IMR-90 (cell line): ENCODE measurements around the gene RPS3A. TPM values are rescaled to one million over a fixed set of nuclear protein-coding genes. Genes with fewer than 3 reads are reported as not detected.
A peak's percentile ranks its signal among the peaks of the same experiment; 100 is the strongest.

Source experiments
- ATAC-seq: fragments of 200-7000 bp; cut with Tn5 transposase; 2 replicates; pipeline ENCODE4 v1.9.1; 2020; ENCODE audit warnings: low read depth, mild to moderate bottlenecking, moderate library complexity
- BruUV-seq: library from RNA; stranded (reverse); fragments of 400-500 nt; replicated peaks from 2 replicates; lab custom pipeline; 2021; lab: Mats Ljungman, UMichigan
- CTCF ChIA-PET: fragments of 300-600 bp; formaldehyde crosslinking; extraction: SDS; loops from one replicate; lab custom pipeline; 2021; ENCODE audit warnings: antibody characterized with exemption; lab: Yijun Ruan, JAX
- POLR2A ChIA-PET: fragments of 300-600 bp; sonication (Branson Sonifier 250); formaldehyde crosslinking; loops from one replicate; lab custom pipeline; 2022; ENCODE audit warnings: antibody characterized with exemption; ENCODE audit not compliant: unreplicated experiment; lab: Charles Lee
- DNase-seq: peaks from one replicate; pipeline ENCODE4 v3.0.0; 2013
- H2AFZ ChIP-seq: replicated peaks from 2 replicates; pipeline ENCODE3; 2013; ENCODE audit warnings: low read length, mild to moderate bottlenecking; ENCODE audit not compliant: poor library complexity
- H2AK5ac ChIP-seq: 2 replicates; pipeline ENCODE4 v1.6.1; 2013; ENCODE audit warnings: low read depth, low read length, inconsistent platforms
- H2AK9ac ChIP-seq: replicated peaks from 2 replicates; pipeline ENCODE3; 2013; ENCODE audit warnings: mild to moderate bottlenecking, low read depth, low read length, moderate library complexity; ENCODE audit not compliant: poor library complexity
- H2BK120ac ChIP-seq: 2 replicates; pipeline ENCODE4 v1.6.1; 2013; ENCODE audit warnings: low read depth, low read length, inconsistent platforms
- H2BK15ac ChIP-seq: 3 replicates; pipeline ENCODE4 v1.6.1; 2013; ENCODE audit warnings: low read depth, low read length, inconsistent platforms
- H2BK20ac ChIP-seq: 2 replicates; pipeline ENCODE4 v1.6.1; 2013; ENCODE audit warnings: low read depth, mild to moderate bottlenecking, inconsistent platforms, low read length, moderate library complexity
- H2BK5ac ChIP-seq: 2 replicates; pipeline ENCODE4 v1.6.1; 2013; ENCODE audit warnings: mild to moderate bottlenecking, low read depth, low read length, inconsistent platforms; ENCODE audit not compliant: poor library complexity, severe bottlenecking
- H3K14ac ChIP-seq: replicated peaks from 2 replicates; pipeline ENCODE4 v1.6.1; 2013; ENCODE audit warnings: low read depth, low read length, inconsistent platforms
- H3K18ac ChIP-seq: 2 replicates; pipeline ENCODE4 v1.6.1; 2013; ENCODE audit warnings: low read depth, low read length, control low read depth
- H3K23ac ChIP-seq: 2 replicates; pipeline ENCODE4 v1.6.1; 2013; ENCODE audit warnings: low read depth, low read length, inconsistent platforms
- H3K27ac ChIP-seq: 2 replicates; pipeline ENCODE4 v1.5.1; 2013; ENCODE audit warnings: mild to moderate bottlenecking, control low read depth, low read length; ENCODE audit not compliant: insufficient read depth
- H3K27me3 ChIP-seq: 2 replicates; pipeline ENCODE4 v1.6.1; 2013; ENCODE audit warnings: low read length; ENCODE audit not compliant: control insufficient read depth, insufficient read depth
- H3K36me3 ChIP-seq: 2 replicates; pipeline ENCODE4 v1.6.1; 2013; ENCODE audit warnings: low read length, mixed read lengths; ENCODE audit not compliant: control insufficient read depth, insufficient read depth
- H3K4ac ChIP-seq: 2 replicates; pipeline ENCODE4 v1.6.1; 2013; ENCODE audit warnings: low read depth, low read length, inconsistent platforms
- H3K4me1 ChIP-seq: 2 replicates; pipeline ENCODE4 v1.6.1; 2013; ENCODE audit warnings: low read length, mixed read lengths; ENCODE audit not compliant: control insufficient read depth, insufficient read depth
- H3K4me2 ChIP-seq: 2 replicates; pipeline ENCODE4 v1.6.1; 2013; ENCODE audit warnings: low read depth, mild to moderate bottlenecking, control low read depth, low read length, moderate library complexity
- H3K4me3 ChIP-seq: 2 replicates; pipeline ENCODE4 v1.5.1; 2013; ENCODE audit warnings: low read depth, mild to moderate bottlenecking, control low read depth, low read length, moderate library complexity; ENCODE audit not compliant: insufficient read depth
- H3K56ac ChIP-seq: 2 replicates; pipeline ENCODE4 v1.6.1; 2013; ENCODE audit warnings: low read length, inconsistent platforms; ENCODE audit not compliant: insufficient read depth; ENCODE audit errors: extremely low read depth
- H3K79me1 ChIP-seq, 2 experiments: 2 replicates each; pipeline ENCODE4 v1.6.1; 2013; ENCODE audit warnings: low read length in 2 of 2, inconsistent platforms in 1 of 2, low read depth in 1 of 2
- H3K9ac ChIP-seq: 2 replicates; pipeline ENCODE4 v1.6.1; 2013; ENCODE audit warnings: low read depth, low read length, control low read depth
- H3K9me1 ChIP-seq: 2 replicates; pipeline ENCODE4 v1.6.1; 2013; ENCODE audit warnings: low read length, inconsistent platforms; ENCODE audit not compliant: insufficient read depth
- H3K9me3 ChIP-seq: 2 replicates; pipeline ENCODE4 v1.6.1; 2013; ENCODE audit warnings: low read length; ENCODE audit not compliant: control insufficient read depth, insufficient read depth
- H4K20me1 ChIP-seq: 2 replicates; pipeline ENCODE4 v1.6.1; 2013; ENCODE audit warnings: low read length, inconsistent platforms; ENCODE audit not compliant: insufficient read depth
- H4K5ac ChIP-seq: 2 replicates; pipeline ENCODE4 v1.6.1; 2013; ENCODE audit warnings: mild to moderate bottlenecking, low read depth, low read length, control low read depth
- H4K8ac ChIP-seq, 2 experiments: 2 replicates each; pipeline ENCODE4 v1.6.1; 2013; ENCODE audit warnings: low read depth in 2 of 2, low read length in 2 of 2, control low read depth in 1 of 2, inconsistent platforms in 1 of 2
- H4K91ac ChIP-seq: 2 replicates; pipeline ENCODE4 v1.6.1; 2013; ENCODE audit warnings: low read depth, low read length, inconsistent platforms; ENCODE audit not compliant: insufficient read depth
- BHLHE40 ChIP-seq: fragments of 150-350 bp; IDR thresholded peaks from 2 replicates; pipeline ENCODE4 v1.6.1; 2016; ENCODE audit warnings: mild to moderate bottlenecking, low read depth, low read length
- CEBPB ChIP-seq: IDR thresholded peaks from 2 replicates; pipeline ENCODE4 v1.6.1; 2012; ENCODE audit warnings: low read depth, low read length, improper control_type of control experiment
- CHD1 ChIP-seq: IDR thresholded peaks from 2 replicates; pipeline ENCODE4 v1.6.1; 2012; ENCODE audit warnings: low read depth, low read length, improper control_type of control experiment
- FOS ChIP-seq: fragments of 150-350 bp; IDR thresholded peaks from 2 replicates; pipeline ENCODE4 v1.6.1; 2016; ENCODE audit warnings: low read depth, low read length
- MAFK ChIP-seq: IDR thresholded peaks from 2 replicates; pipeline ENCODE4 v1.6.1; 2012; ENCODE audit warnings: low read depth, low read length, improper control_type of control experiment
- MAZ ChIP-seq: IDR thresholded peaks from 2 replicates; pipeline ENCODE4 v1.6.1; 2012; ENCODE audit warnings: low read depth, mild to moderate bottlenecking, low read length, improper control_type of control experiment, moderate library complexity, borderline replicate concordance
- MXI1 ChIP-seq: IDR thresholded peaks from 2 replicates; pipeline ENCODE4 v1.6.1; 2012; ENCODE audit warnings: low read depth, mild to moderate bottlenecking, low read length, moderate library complexity, borderline replicate concordance
- POLR2A ChIP-seq: IDR thresholded peaks from 2 replicates; pipeline ENCODE4 v1.6.1; 2012; ENCODE audit warnings: mild to moderate bottlenecking, low read depth, low read length
- RAD21 ChIP-seq: IDR thresholded peaks from 2 replicates; pipeline ENCODE4 v1.6.1; 2012; ENCODE audit warnings: low read length, improper control_type of control experiment
- RFX5 ChIP-seq: IDR thresholded peaks from 2 replicates; pipeline ENCODE4 v1.8.0; 2012; ENCODE audit warnings: low read depth, mild to moderate bottlenecking, low read length, moderate library complexity
- SMC3 ChIP-seq: fragments of 150-350 bp; IDR thresholded peaks from 2 replicates; pipeline ENCODE4 v1.6.1; 2016; ENCODE audit warnings: low read depth, mild to moderate bottlenecking, antibody characterized with exemption, low read length, moderate library complexity
- WGBS, 2 experiments: methylation state at CpG; one replicate each; pipeline versions ENCODE4 v1.1.5 to v1.1.7; 2013; ENCODE audit warnings: missing lambda C conversion rate in 2 of 2; ENCODE audit not compliant: insufficient read length in 1 of 2; ENCODE audit errors: extremely low coverage in 2 of 2; 5-methylcytosine and 5-hydroxymethylcytosine counted together
- dilution Hi-C: fragments of 300-500 bp; cut with HindIII; formaldehyde crosslinking; loops from one replicate; pipeline ENCODE4 v1.14.3; 2018; ENCODE audit warnings: low sequenced_read_pairs; ENCODE audit not compliant: unreplicated experiment
- in situ Hi-C: fragments of 300-500 bp; cut with MboI; formaldehyde crosslinking; loops from 3 replicates; pipeline ENCODE4 v1.14.3; 2019; ENCODE audit warnings: low sequenced_read_pairs, inconsistent platforms, mixed read lengths
- intact Hi-C: fragments of 100-400 bp; cut with micrococcal nuclease; formaldehyde crosslinking; loops from 2 replicates; pipeline ENCODE4 v1.10.0; 2022
- polyA plus RNA-seq, 3 experiments: library from polyadenylated mRNA; depleted of rRNA; stranded (reverse); fragments of >200 nt; gene quantifications; 2 replicates each; pipeline ENCODE4 v1.2.3, GENCODE V29; 2012; ENCODE audit warnings: low replicate concordance in 1 of 3
- total RNA-seq: library from RNA; depleted of rRNA; stranded (reverse); fragments of >200 nt; gene quantifications from 2 replicates; pipeline ENCODE4 v1.2.3, GENCODE V29; 2012

RPS3A gene
- total and polyA plus RNA-seq, 2 of the 4 experiments (the other 2 are of a cell fraction): 1,618 to 1,729 TPM

- ATAC-seq: no peak
- dilution Hi-C loops: no loop called here
- POLR2A ChIA-PET: no interaction called here
- H3K4ac ChIP-seq: no peak overlapping the region
- TF ChIP-seq SMC3: no peak
- no peak for TF ChIP-seq MAFK
- no peak for TF ChIP-seq RAD21
- TF ChIP-seq CEBPB: no peak
- no peak for TF ChIP-seq RFX5
- TF ChIP-seq FOS: no peak
- TF ChIP-seq POLR2A: no peak
- TF ChIP-seq MAZ: no peak
- TF ChIP-seq MXI1: no peak
- no peak for TF ChIP-seq CHD1
- no peak for TF ChIP-seq BHLHE40
- H2AFZ ChIP-seq: no peak overlapping the region
- H4K8ac ChIP-seq: no peak overlapping the region
- DNase-seq: peak; percentile 8
- no peak overlapping the region for H2BK20ac ChIP-seq
- H3K23ac ChIP-seq: no peak overlapping the region
- no peak overlapping the region for H2BK5ac ChIP-seq
- no peaks in the 10 kb centered on the region for H3K79me1 ChIP-seq
- H4K20me1 ChIP-seq: no peaks in the 10 kb centered on the region
- no peaks in the 10 kb centered on the region for H3K9me1 ChIP-seq
- H3K4me3 ChIP-seq: no peak overlapping the region
- WGBS, 2 experiments: 100% methylated on average over 1 of the region's 5 CpGs; no CpG with 5 or more reads in 1 of the 2 experiments
- H3K14ac ChIP-seq: no peak overlapping the region
- H4K5ac ChIP-seq: no peak overlapping the region
- CTCF ChIA-PET: no interaction called here
- no peak overlapping the region for H3K9ac ChIP-seq
- no TSS peak for BruUV-seq
- no peaks in the 10 kb centered on the region for H3K4me1 ChIP-seq
- no peak overlapping the region for H2BK120ac ChIP-seq
- H2BK15ac ChIP-seq: no peak overlapping the region
- H3K18ac ChIP-seq: no peak overlapping the region
- no peaks in the 10 kb centered on the region for H3K9me3 ChIP-seq
- in situ Hi-C loops: no loop called here
- no peaks in the 10 kb centered on the region; the same call in 1 of the 2 replicates for H3K27me3 ChIP-seq
- H3K27ac ChIP-seq: no peak overlapping the region
- intact Hi-C loops: no loop called here
- H2AK5ac ChIP-seq: no peak overlapping the region
- H3K56ac ChIP-seq: no peak overlapping the region
- H4K91ac ChIP-seq: no peak overlapping the region
- H3K36me3 ChIP-seq: no peaks in the 10 kb centered on the region
- H2AK9ac ChIP-seq: no peak overlapping the region
- no peak overlapping the region for H3K4me2 ChIP-seq
Measured at GRCh38 chr4:151067316-151067970, 32.0 kb upstream of the RPS3A start.
